Rectal smooth muscle tissue (tissue), 1 donor: ENCODE measurements around the gene MYO9B.
"Not testable (repeated sequence)": the region's sequence is repeated elsewhere in the genome, so short reads cannot be mapped to it uniquely, and the experiment has no call there.

Source experiments
- H3K27ac ChIP-seq: one replicate; pipeline ENCODE4 v1.7.0; 2013; ENCODE audit warnings: low read depth, low read length, inconsistent platforms
- H3K27me3 ChIP-seq: one replicate; pipeline ENCODE4 v1.7.0; 2013; ENCODE audit warnings: low read length; ENCODE audit not compliant: control insufficient read depth, insufficient read depth
- H3K36me3 ChIP-seq: one replicate; pipeline ENCODE4 v1.7.0; 2013; ENCODE audit warnings: low read length; ENCODE audit not compliant: control insufficient read depth, insufficient read depth
- H3K4me1 ChIP-seq: one replicate; pipeline ENCODE4 v1.7.0; 2013; ENCODE audit warnings: low read length; ENCODE audit not compliant: control insufficient read depth, insufficient read depth
- H3K4me3 ChIP-seq: one replicate; pipeline ENCODE4 v1.7.0; 2013; ENCODE audit warnings: low read length
- H3K9ac ChIP-seq: one replicate; pipeline ENCODE4 v1.7.0; 2013; ENCODE audit warnings: low read length

MYO9B gene

GRCh38 chr19:17149393-17150135 is 74.0 kb downstream of the MYO9B start:
- H3K4me3 ChIP-seq: no peak overlapping the region
- no peaks in the 10 kb centered on the region for H3K27me3 ChIP-seq
- no peaks in the 10 kb centered on the region for H3K4me1 ChIP-seq
- no peak overlapping the region for H3K9ac ChIP-seq
- no peak overlapping the region for H3K27ac ChIP-seq
- peaks cover 24% of the 10 kb centered on the region for H3K36me3 ChIP-seq

- no peak overlapping the region for H3K9ac ChIP-seq
- no peak overlapping the region for H3K27ac ChIP-seq
- H3K36me3 ChIP-seq: peaks cover 29% of the 10 kb centered on the region
- no peaks in the 10 kb centered on the region for H3K27me3 ChIP-seq
- H3K4me1 ChIP-seq: no peaks in the 10 kb centered on the region
- H3K4me3 ChIP-seq: no peak overlapping the region
These were observed 78.4 kb downstream of the MYO9B start for GRCh38 chr19:17153996-17154395.

DNA sequence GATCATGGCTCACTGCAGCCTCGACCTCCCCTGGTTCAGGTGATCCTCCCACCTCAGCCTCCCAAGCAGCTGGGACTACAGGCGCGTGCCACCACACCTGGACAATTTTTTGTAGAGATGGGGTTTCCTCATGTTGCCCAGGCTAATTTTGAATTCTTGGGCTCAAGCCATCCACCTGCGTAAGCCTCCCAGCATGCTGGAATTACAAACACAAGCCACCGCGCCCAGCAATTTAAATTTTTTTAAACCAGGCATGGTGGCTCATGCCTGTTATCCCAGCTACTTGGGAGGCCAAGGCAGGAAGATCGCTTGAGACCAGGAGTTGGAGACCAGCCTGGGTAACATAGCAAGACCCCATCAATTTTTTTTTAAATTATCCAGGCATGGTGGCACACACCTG is 79.7 kb downstream of the MYO9B start:
- peaks cover 36% of the 10 kb centered on the region for H3K36me3 ChIP-seq
- no peaks in the 10 kb centered on the region for H3K27me3 ChIP-seq
- H3K4me3 ChIP-seq: no peak overlapping the region
- no peak overlapping the region for H3K9ac ChIP-seq
- H3K4me1 ChIP-seq: no peaks in the 10 kb centered on the region
- no peak overlapping the region for H3K27ac ChIP-seq

GRCh38 chr19:17156296-17156946 is 80.8 kb downstream of the MYO9B start:
- Histone ChIP-seq H3K36me3 (peaks cover 34% of the 10 kb centered on the region), H3K4me1 (no peaks in the 10 kb centered on the region), H3K4me3 (no peak overlapping the region), H3K9ac (no peak overlapping the region), H3K27me3 (no peaks in the 10 kb centered on the region), H3K27ac (no peak overlapping the region)

- Histone ChIP-seq H3K27ac (no peak overlapping the region), H3K4me1 (no peaks in the 10 kb centered on the region), H3K36me3 (peaks cover 34% of the 10 kb centered on the region), H3K4me3 (no peak overlapping the region), H3K9ac (no peak overlapping the region), H3K27me3 (no peaks in the 10 kb centered on the region)
These were observed 81.3 kb downstream of the MYO9B start for GRCh38 chr19:17156947-17157302.

- peaks cover 35% of the 10 kb centered on the region for H3K36me3 ChIP-seq
- H3K27me3 ChIP-seq: no peaks in the 10 kb centered on the region
- H3K27ac ChIP-seq: no peak overlapping the region
- no peak overlapping the region for H3K9ac ChIP-seq
- H3K4me1 ChIP-seq: no peaks in the 10 kb centered on the region
- no peak overlapping the region for H3K4me3 ChIP-seq
These were observed 83.0 kb downstream of the MYO9B start for GRCh38 chr19:17158584-17158983.

GRCh38 chr19:17159466-17160393 is 84.2 kb downstream of the MYO9B start:
- Histone ChIP-seq H3K27ac (no peak overlapping the region), H3K4me1 (no peaks in the 10 kb centered on the region), H3K4me3 (no peak overlapping the region), H3K9ac (no peak overlapping the region), H3K27me3 (no peaks in the 10 kb centered on the region), H3K36me3 (peaks cover 35% of the 10 kb centered on the region)

- Histone ChIP-seq H3K4me3 (no peak overlapping the region), H3K27ac (no peak overlapping the region), H3K27me3 (no peaks in the 10 kb centered on the region), H3K4me1 (no peaks in the 10 kb centered on the region), H3K9ac (no peak overlapping the region), H3K36me3 (peaks cover 29% of the 10 kb centered on the region)
These were observed 85.3 kb downstream of the MYO9B start for GRCh38 chr19:17160908-17161307.

- H3K4me1 ChIP-seq, H3K27ac ChIP-seq, H3K4me3 ChIP-seq, H3K9ac ChIP-seq, H3K27me3 ChIP-seq: not testable (repeated sequence)
- peaks cover 24% of the 10 kb centered on the region for H3K36me3 ChIP-seq
These were observed 86.6 kb downstream of the MYO9B start for GRCh38 chr19:17162131-17162530.

DNA sequence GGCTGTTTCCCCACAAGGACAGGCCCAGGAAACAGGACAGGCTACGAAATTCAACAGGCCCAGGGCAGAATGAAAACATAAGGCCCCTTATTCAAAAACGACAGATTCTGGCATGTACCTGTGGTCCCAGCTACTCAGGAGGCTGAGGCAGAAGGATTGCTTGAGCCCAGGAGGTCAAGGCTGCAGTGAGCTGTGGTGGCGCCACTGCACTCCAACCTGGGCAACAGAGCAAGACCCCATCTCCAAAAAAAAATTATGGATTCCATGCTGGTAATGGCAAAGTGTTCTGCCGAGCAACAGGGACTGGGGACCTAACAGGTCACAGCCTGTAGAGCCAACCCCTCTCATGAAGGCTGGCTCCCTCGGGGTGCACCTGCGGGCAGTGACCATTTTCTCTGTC is 87.0 kb downstream of the MYO9B start:
- H3K27ac ChIP-seq: no peak overlapping the region
- peaks cover 22% of the 10 kb centered on the region for H3K36me3 ChIP-seq
- no peaks in the 10 kb centered on the region for H3K4me1 ChIP-seq
- H3K4me3 ChIP-seq: no peak overlapping the region
- no peak overlapping the region for H3K9ac ChIP-seq
- H3K27me3 ChIP-seq: no peaks in the 10 kb centered on the region

- Histone ChIP-seq H3K36me3 (peaks cover 24% of the 10 kb centered on the region), H3K27ac (no peak overlapping the region), H3K9ac (no peak overlapping the region), H3K4me1 (no peaks in the 10 kb centered on the region), H3K4me3 (no peak overlapping the region), H3K27me3 (no peaks in the 10 kb centered on the region)
These were observed 88.1 kb downstream of the MYO9B start for GRCh38 chr19:17163652-17164051.

- no peaks in the 10 kb centered on the region for H3K4me1 ChIP-seq
- no peaks in the 10 kb centered on the region for H3K27me3 ChIP-seq
- H3K27ac ChIP-seq: no peak overlapping the region
- H3K4me3 ChIP-seq: no peak overlapping the region
- peaks cover 21% of the 10 kb centered on the region for H3K36me3 ChIP-seq
- H3K9ac ChIP-seq: no peak overlapping the region
These were observed 89.1 kb downstream of the MYO9B start for GRCh38 chr19:17164639-17165038.
